HEK293T (cell line): ENCODE data around the gene USP15.

Experiments
- CTCF ChIA-PET: fragments of 350-600 bp; formaldehyde crosslinking; extraction: SDS; loops from one replicate; lab custom pipeline; 2021; ENCODE audit warnings: antibody characterized with exemption, inconsistent platforms; lab: Yijun Ruan, JAX
- POLR2A ChIA-PET: fragments of 350-600 bp; formaldehyde crosslinking; extraction: SDS; loops from one replicate; lab custom pipeline; 2020; ENCODE audit warnings: antibody characterized with exemption, inconsistent platforms; lab: Yijun Ruan, JAX
- DNase-seq: peaks from one replicate; pipeline ENCODE4 v3.0.0; 2012; ENCODE audit warnings: mixed read lengths; ENCODE audit errors: extremely low spot score
- ARNT ChIP-seq: fragments of 450-650 bp; IDR thresholded peaks from 2 replicates; pipeline ENCODE4 v1.6.1; 2017; ENCODE audit warnings: mild to moderate bottlenecking
- BHLHE40 ChIP-seq: fragments of 450-650 bp; IDR thresholded peaks from 2 replicates; pipeline ENCODE4 v1.6.1; 2016; ENCODE audit warnings: mild to moderate bottlenecking, moderate library complexity, borderline replicate concordance
- CTBP1 ChIP-seq: fragments of 450-650 bp; IDR thresholded peaks from 2 replicates; pipeline ENCODE4 v1.6.1; 2016; ENCODE audit warnings: borderline replicate concordance
- ELF4 ChIP-seq: fragments of 450-650 bp; IDR thresholded peaks from 2 replicates; pipeline ENCODE4 v1.6.1; 2017; ENCODE audit warnings: antibody characterized with exemption
- FOXA1 ChIP-seq: fragments of 450-650 bp; IDR thresholded peaks from 2 replicates; pipeline ENCODE4 v1.6.1; 2016; ENCODE audit warnings: mild to moderate bottlenecking
- FOXK2 ChIP-seq: fragments of 450-650 bp; IDR thresholded peaks from 2 replicates; pipeline ENCODE4 v1.6.1; 2016; ENCODE audit warnings: mild to moderate bottlenecking
- FOXM1 ChIP-seq: fragments of 450-650 bp; IDR thresholded peaks from 2 replicates; pipeline ENCODE4 v1.6.1; 2017; ENCODE audit warnings: mild to moderate bottlenecking, borderline replicate concordance
- HDGF ChIP-seq: fragments of 450-650 bp; IDR thresholded peaks from 2 replicates; pipeline ENCODE4 v1.6.1; 2017; ENCODE audit warnings: antibody characterized with exemption, borderline replicate concordance
- L3MBTL2 ChIP-seq: fragments of 450-650 bp; conservative IDR thresholded peaks from 2 replicates; pipeline ENCODE4 v1.6.1; 2016; ENCODE audit warnings: mild to moderate bottlenecking
- LEF1 ChIP-seq: fragments of 450-650 bp; IDR thresholded peaks from 2 replicates; pipeline ENCODE4 v1.6.1; 2017; ENCODE audit warnings: mild to moderate bottlenecking, borderline replicate concordance
- NFRKB ChIP-seq: fragments of 450-650 bp; IDR thresholded peaks from 2 replicates; pipeline ENCODE4 v1.6.1; 2016; ENCODE audit warnings: mild to moderate bottlenecking, moderate library complexity
- SP1 ChIP-seq: fragments of 450-650 bp; IDR thresholded peaks from 2 replicates; pipeline ENCODE4 v1.6.1; 2017
- SUZ12 ChIP-seq: fragments of 450-650 bp; IDR thresholded peaks from 2 replicates; pipeline ENCODE4 v1.6.1; 2016; ENCODE audit warnings: mild to moderate bottlenecking
- TARDBP ChIP-seq: fragments of 450-650 bp; IDR thresholded peaks from 2 replicates; pipeline ENCODE4 v1.6.1; 2016
- ZNF384 ChIP-seq: fragments of 450-650 bp; IDR thresholded peaks from 2 replicates; pipeline ENCODE4 v1.6.1; 2016
- TF ChIP-seq, protein P1 (sequence below): fragments of 450-650 bp; IDR thresholded peaks from 2 replicates; pipeline ENCODE4 v1.6.1; 2016

USP15 gene

DNA sequence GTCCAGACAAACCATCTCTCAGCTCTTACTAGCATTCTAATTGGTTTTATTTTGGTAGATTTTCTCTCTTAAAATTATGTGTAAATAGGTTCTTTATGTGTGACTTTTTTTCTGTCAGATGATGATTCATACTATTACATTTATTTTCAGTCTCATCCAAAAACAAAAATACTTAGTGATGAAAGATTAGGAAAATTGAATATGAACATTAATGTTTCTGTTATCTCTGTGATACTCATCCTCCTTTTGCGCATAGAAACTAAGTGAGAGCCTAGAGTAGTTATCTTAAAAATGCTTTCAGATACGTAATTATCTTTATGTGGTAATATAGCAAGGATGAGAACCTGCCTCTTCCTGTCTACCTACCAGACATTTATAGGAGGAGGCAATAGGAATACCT, 122.3 kb downstream of the USP15 start:
- ChIA-PET POLR2A (no interaction called here), CTCF (interaction anchor here (1.0 kb wide), 1 partner anchor 56 kb away, joined by 4 read pairs; no protein-coding TSS in a partner anchor)
- TF ChIP-seq SP1 = no peak
- TF ChIP-seq ZNF384 = no peak
- TF ChIP-seq ARNT = no peak
- no peak for TF ChIP-seq TARDBP
- no peak for TF ChIP-seq LEF1
- no peak for TF ChIP-seq CTBP1
- DNase-seq = no peak

DNA sequence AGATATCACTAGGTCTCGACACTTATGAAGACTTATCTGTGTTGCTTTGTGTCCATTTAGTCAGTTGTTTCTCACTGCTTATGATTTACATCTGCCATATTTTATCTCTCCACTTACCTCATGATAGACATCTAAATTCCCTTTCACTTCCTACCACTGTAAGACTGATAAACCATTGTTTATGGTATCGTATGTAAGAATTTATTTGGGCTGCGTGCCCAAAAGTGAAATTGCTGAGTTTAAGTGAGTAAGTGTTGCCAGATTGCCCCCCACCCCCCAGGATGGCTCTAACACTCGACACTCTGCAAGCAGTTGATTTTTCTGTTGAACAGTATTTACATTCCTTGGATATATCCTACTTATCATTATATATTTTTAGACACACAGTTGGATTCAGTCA, 136.5 kb downstream of the USP15 start:
- POLR2A ChIA-PET = no interaction called here
- CTCF ChIA-PET = no interaction called here
- DNase-seq = no peak
- no peak for TF ChIP-seq FOXK2
- TF ChIP-seq SP1 = no peak
- TF ChIP-seq CTBP1 = no peak
- TF ChIP-seq TARDBP = no peak
- no peak for TF ChIP-seq L3MBTL2

DNA sequence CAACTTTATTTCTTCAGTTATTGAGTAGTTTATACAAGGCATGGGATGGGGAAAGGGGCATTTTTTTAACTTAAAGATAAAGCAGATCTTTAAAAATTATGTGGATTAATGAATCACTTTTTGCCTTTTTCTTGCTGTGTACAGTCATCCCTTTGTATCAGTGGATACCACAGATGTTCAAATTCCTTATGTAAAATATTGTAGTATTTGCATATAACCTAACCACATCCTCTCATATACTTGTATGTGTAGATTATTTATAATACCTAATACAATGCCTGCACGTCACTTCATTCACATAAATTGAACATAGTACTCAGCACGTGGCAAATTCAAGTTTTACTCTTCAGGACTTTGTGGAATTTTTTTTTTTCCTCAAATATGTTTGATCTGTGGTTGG, 139.9 kb downstream of the USP15 start:
- CTCF ChIA-PET = no interaction called here
- TF ChIP-seq SP1 (no peak), ARNT (no peak), CTBP1 (no peak), FOXA1 (no peak), BHLHE40 (no peak), TARDBP (no peak), FOXK2 (no peak), SUZ12 (no peak), ZNF384 (no peak), NFRKB (no peak), FOXM1 (no peak), LEF1 (no peak), ELF4 (no peak), HDGF (no peak), L3MBTL2 (no peak)
- TF ChIP-seq, protein P1, sequence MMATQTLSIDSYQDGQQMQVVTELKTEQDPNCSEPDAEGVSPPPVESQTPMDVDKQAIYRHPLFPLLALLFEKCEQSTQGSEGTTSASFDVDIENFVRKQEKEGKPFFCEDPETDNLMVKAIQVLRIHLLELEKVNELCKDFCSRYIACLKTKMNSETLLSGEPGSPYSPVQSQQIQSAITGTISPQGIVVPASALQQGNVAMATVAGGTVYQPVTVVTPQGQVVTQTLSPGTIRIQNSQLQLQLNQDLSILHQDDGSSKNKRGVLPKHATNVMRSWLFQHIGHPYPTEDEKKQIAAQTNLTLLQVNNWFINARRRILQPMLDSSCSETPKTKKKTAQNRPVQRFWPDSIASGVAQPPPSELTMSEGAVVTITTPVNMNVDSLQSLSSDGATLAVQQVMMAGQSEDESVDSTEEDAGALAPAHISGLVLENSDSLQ = no peak
- POLR2A ChIA-PET = no interaction called here
- no peak for DNase-seq

DNA sequence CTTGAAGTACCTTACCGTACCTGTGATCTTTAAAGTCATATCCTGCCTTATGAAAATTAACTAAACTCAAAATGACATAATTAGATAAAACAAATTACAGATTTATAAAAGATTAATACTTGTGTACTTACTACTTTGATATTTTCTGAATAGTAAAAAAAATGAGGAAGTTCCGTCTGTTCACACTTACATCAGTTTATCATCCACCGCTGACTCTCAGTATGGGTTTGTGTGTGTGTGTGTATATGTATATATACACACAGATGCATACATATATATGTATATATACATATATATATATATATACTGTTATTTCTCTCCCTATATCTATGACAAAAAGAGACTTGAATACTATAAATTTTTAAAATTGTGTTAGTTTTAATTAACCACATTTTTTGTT, 141.4 kb downstream of the USP15 start:
- CTCF ChIA-PET = no interaction called here
- no peak for DNase-seq
- TF ChIP-seq SP1 = no peak
- TF ChIP-seq FOXM1 = no peak
- no peak for TF ChIP-seq HDGF
- no peak for TF ChIP-seq TARDBP
- no peak for TF ChIP-seq L3MBTL2
- TF ChIP-seq, protein P1 = no peak
- TF ChIP-seq LEF1 = no peak
- no peak for TF ChIP-seq NFRKB
- no peak for TF ChIP-seq ZNF384
- no peak for TF ChIP-seq ELF4
- no peak for TF ChIP-seq FOXK2
- no peak for TF ChIP-seq SUZ12
- TF ChIP-seq BHLHE40 = no peak
- TF ChIP-seq ARNT = no peak
- TF ChIP-seq FOXA1 = no peak
- POLR2A ChIA-PET = no interaction called here

DNA sequence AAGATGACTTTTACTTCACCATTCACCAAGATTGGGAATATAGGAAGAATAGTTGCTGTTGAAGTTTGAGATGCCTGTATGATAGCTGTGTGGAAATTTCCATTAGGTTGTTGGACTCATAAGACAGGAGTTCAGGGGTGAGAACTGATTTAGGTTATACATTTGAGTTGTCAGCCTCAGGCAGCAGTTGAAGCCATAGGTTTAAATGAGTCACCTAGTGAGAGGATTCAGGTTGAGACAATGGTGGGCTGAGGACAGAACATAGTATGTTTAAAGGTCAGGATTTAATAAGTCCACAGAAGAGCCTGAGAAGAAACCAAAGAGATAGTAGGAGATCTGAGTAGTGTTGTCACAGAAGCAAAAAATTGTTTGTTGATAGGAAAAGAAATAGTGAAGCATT, 142.8 kb downstream of the USP15 start:
- no peak for TF ChIP-seq CTBP1
- TF ChIP-seq, protein P1 = no peak
- TF ChIP-seq BHLHE40 = no peak
- TF ChIP-seq TARDBP = no peak
- TF ChIP-seq FOXK2 = no peak
- TF ChIP-seq SP1 = no peak
- no peak for TF ChIP-seq HDGF
- TF ChIP-seq ARNT = no peak
- no peak for TF ChIP-seq ELF4
- TF ChIP-seq SUZ12 = no peak
- TF ChIP-seq NFRKB = no peak
- no peak for TF ChIP-seq FOXM1
- TF ChIP-seq LEF1 = no peak
- TF ChIP-seq ZNF384 = no peak
- no peak for TF ChIP-seq FOXA1
- no peak for TF ChIP-seq L3MBTL2
- CTCF ChIA-PET = no interaction called here
- POLR2A ChIA-PET = no interaction called here
- DNase-seq = no peak

DNA sequence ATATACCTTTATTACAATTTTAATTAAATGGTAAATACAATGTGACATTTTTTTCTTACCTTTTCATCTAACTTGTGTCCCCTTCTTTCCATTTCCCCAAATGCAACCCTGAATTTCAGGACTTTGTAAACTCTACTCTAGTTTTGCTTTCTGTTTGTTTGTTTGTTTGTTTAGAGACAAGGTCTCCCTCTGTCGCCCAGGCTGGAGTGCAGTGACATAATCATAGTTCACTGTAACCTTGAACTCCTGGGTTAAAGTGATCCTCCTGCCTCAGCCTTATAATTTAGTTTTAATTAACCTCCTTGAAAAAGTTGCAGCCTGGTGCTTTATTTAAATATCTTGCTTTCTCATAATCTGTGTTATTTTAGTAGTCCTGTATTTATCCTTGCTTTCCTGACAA, 147.4 kb downstream of the USP15 start:
- TF ChIP-seq TARDBP = no peak
- TF ChIP-seq NFRKB = no peak
- no peak for TF ChIP-seq ZNF384
- no peak for TF ChIP-seq L3MBTL2
- TF ChIP-seq FOXA1 = no peak
- no peak for TF ChIP-seq SUZ12
- TF ChIP-seq CTBP1 = no peak
- CTCF ChIA-PET = no interaction called here
- POLR2A ChIA-PET = no interaction called here
- DNase-seq = no peak

DNA sequence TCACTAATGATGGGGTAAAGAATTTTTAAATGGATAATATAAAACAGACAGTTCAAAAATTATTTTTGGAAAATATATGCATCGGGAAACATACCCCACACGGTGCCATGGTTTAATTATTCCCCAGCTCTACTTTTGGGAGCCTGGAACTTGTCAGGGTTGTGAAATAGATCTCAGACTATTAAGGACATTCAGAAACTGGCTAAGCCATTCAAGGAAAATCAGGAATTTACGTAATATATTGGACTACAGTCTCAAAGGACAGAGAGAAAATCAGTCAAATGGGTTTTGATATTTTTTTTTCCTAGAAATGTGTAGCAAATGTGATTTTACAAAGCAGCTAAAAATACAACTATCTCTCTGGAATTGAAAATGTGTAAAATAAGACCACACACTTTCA, 148.9 kb downstream of the USP15 start:
- POLR2A ChIA-PET = no interaction called here
- CTCF ChIA-PET = no interaction called here
- DNase-seq = no peak
- no peak for TF ChIP-seq LEF1
- no peak for TF ChIP-seq TARDBP
- TF ChIP-seq ARNT = no peak
- TF ChIP-seq ZNF384 = no peak
- TF ChIP-seq FOXK2 = no peak
- TF ChIP-seq NFRKB = no peak
- TF ChIP-seq FOXA1 = no peak
- TF ChIP-seq HDGF = no peak
- no peak for TF ChIP-seq BHLHE40
- TF ChIP-seq FOXM1 = no peak
- no peak for TF ChIP-seq SUZ12
- TF ChIP-seq, protein P1 = no peak
- TF ChIP-seq ELF4 = no peak
- TF ChIP-seq L3MBTL2 = no peak
- no peak for TF ChIP-seq SP1
- no peak for TF ChIP-seq CTBP1
